Muscle of leg (tissue), 11 donors: ENCODE results near the gene RAD51C. TPM values are rescaled to one million over a fixed set of nuclear protein-coding genes. Genes with fewer than 3 reads are reported as not detected.
A peak's percentile ranks its signal among the peaks of the same experiment; 100 is the strongest.
"Not testable (repeated sequence)": the region's sequence is repeated elsewhere in the genome, so short reads cannot be mapped to it uniquely, and the experiment has no call there.

Source experiments
- DNase-seq: peaks from one replicate; pipeline ENCODE4 v3.0.0; 2013
- H3K27ac ChIP-seq: one replicate; pipeline ENCODE4 v1.5.1; 2013; ENCODE audit warnings: mild to moderate bottlenecking, low read length, control low read depth
- H3K27me3 ChIP-seq: one replicate; pipeline ENCODE4 v1.6.1; 2013; ENCODE audit warnings: low read length; ENCODE audit not compliant: control insufficient read depth, insufficient read depth
- H3K36me3 ChIP-seq: one replicate; pipeline ENCODE4 v1.6.1; 2013; ENCODE audit warnings: low read length; ENCODE audit not compliant: control insufficient read depth, insufficient read depth
- H3K4me1 ChIP-seq: one replicate; pipeline ENCODE4 v1.6.1; 2013; ENCODE audit warnings: low read length; ENCODE audit not compliant: control insufficient read depth, insufficient read depth
- H3K4me3 ChIP-seq: one replicate; pipeline ENCODE4 v1.5.1; 2013; ENCODE audit warnings: low read length, control low read depth
- H3K9me3 ChIP-seq: replicated peaks from 2 replicates; pipeline ENCODE4 v1.6.1; 2013; ENCODE audit warnings: low read depth, low read length; ENCODE audit not compliant: control insufficient read depth
- WGBS: methylation state at CpG from one replicate; pipeline ENCODE4 v1.1.5; 2013; ENCODE audit warnings: missing lambda C conversion rate; ENCODE audit not compliant: insufficient coverage; 5-methylcytosine and 5-hydroxymethylcytosine counted together
- polyA plus RNA-seq, 8 donors: library from polyadenylated mRNA; unstranded; fragments of 120-200 nt; gene quantifications; one replicate each; pipeline versions ENCODE4 v1.2.1 to v1.2.3, GENCODE V29; 2013; ENCODE audit warnings: inconsistent platforms in 1 of 8, low replicate concordance in 1 of 8; ENCODE audit not compliant: insufficient read length in 8 of 8, insufficient read depth in 1 of 8
- total RNA-seq: library from RNA; stranded (reverse); fragments of 120-200 nt; gene quantifications from one replicate; pipeline ENCODE4 v1.2.4, GENCODE V29; 2013

Gene RAD51C
- total and polyA plus RNA-seq, 9 donors = 24.6 to 33.3 (median 28.3) TPM

DNA sequence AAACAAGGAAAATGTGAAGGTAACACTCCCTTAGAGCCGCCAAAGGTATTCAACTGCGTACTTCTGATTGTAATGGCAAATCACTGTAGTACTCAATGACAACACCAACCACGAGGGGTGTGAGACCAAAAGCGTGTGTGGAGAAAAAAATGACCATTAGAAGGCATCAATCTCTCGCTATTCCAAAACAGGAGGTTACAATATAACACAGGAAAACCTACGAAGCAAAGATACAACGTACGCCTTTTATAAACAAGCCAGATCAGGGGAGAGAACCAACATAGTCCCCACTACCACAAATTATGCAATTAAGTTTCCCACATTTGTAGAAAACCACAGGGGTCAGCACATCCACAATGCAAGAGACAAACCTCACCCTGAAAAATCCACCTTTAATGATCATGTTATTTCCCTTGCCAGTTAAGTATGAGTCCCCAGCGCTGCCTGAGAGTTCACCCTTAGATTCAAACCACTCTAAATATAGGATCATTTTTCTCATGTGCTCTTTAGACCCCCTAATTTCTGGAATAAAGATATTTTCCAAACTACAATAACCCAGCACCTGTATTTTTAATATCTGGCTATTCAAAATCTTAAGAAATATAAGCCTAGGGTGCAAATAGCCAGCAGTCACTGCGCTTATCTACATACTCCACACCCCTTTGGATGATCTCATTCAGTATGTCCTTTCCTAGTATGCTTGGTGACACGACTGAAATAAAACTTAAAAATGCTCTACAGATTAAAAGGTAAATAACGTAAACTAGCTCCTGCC, 13.0 kb upstream of the RAD51C start:
- H3K4me3 ChIP-seq = no peak overlapping the region
- no peaks in the 10 kb centered on the region for H3K27me3 ChIP-seq
- H3K27ac ChIP-seq = no peak overlapping the region
- no peaks in the 10 kb centered on the region for H3K36me3 ChIP-seq
- no peaks in the 10 kb centered on the region for H3K4me1 ChIP-seq
- 75% methylated on average over 2 of the region's 12 CpGs for WGBS
- DNase-seq = no peak
- no peaks in the 10 kb centered on the region for H3K9me3 ChIP-seq

DNA sequence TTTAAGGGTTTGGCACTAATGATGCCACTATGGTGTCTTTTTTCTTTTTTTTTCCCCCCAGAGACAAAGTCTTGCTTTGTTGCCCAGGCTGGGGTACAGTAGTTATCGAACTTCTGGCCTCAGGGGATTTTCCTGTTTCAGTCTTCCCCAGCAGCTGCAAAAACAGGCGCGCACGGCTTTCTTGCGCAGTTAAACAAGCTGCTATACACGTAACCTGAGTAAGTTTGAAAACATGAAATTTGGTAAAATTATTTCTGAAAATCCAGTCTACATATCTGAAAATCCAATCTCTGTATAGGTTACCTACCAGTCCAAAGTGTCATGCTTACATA, 12.4 kb upstream of the RAD51C start:
- WGBS = no CpG with 5 or more reads among the region's 6 CpGs
- Histone ChIP-seq H3K4me1 (no peaks in the 10 kb centered on the region), H3K27ac (no peak overlapping the region), H3K27me3 (no peaks in the 10 kb centered on the region), H3K9me3 (no peaks in the 10 kb centered on the region), H3K36me3 (no peaks in the 10 kb centered on the region), H3K4me3 (no peak overlapping the region)
- no peak for DNase-seq

DNA sequence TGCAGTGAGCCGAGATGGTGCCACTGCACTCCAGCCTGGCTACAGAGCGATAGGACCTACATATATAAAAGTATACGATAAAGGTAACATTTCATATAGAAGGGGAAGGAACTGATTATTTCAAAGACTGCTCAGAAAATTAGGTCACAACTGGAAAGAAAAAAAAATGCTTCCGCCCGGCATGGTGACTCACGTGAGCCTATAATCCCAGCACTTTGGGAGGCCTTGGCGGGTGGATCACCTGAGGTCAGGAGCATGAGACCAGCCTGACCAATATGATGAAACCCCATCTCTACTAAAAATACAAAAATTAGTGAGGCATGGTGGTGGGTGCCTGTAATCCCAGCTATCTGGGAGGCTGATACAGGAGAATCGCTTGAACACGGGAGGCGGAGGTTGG, 8.4 kb upstream of the RAD51C start:
- H3K9me3 ChIP-seq = no peaks in the 10 kb centered on the region
- H3K4me1 ChIP-seq = no peaks in the 10 kb centered on the region
- 91% methylated on average over 4 of the region's 10 CpGs for WGBS
- no peak overlapping the region for H3K27ac ChIP-seq
- no peak for DNase-seq
- no peak overlapping the region for H3K4me3 ChIP-seq
- H3K27me3 ChIP-seq = no peaks in the 10 kb centered on the region
- H3K36me3 ChIP-seq = no peaks in the 10 kb centered on the region

DNA sequence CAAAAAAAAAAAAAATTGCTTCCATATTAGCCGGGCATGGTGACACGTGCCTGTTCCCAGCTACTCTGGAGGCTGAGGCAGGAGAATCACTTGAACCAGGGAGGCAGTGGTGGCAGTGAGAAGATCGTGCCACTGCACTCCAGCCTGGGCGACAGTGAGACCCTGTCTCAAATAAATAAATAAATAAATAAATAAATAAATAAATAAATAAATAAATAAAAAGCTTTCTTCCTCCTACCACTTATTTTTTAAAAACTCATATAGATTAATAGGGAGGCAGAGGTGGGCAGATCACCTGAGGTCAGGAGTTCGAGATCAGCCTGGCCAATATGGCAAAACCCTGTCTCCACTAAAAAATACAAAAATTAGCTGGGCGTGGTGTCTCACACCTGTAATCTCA, 7.9 kb upstream of the RAD51C start:
- no CpG with 5 or more reads among the region's 6 CpGs for WGBS
- H3K36me3 ChIP-seq, H3K27me3 ChIP-seq: not testable (repeated sequence)

DNA sequence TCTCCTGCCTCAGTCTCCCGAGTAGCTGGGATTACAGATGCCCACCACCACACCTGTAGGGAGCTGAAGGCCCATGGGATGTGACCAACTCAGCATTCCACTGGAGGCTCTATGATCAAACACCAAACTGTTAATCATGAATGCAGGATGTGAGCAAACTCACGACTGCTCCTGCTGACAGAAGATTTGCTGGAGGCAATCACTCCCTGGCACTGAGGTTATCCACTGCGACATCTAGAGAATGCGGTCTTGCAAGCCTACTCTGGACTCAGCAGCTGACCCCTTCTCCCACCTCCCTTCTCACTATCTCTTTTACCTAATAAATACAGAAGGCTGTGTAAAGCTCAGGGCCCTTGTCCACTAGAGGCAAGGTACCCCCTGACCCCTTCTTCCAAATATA, 5.4 kb upstream of the RAD51C start:
- Histone ChIP-seq H3K9me3 (peaks cover 2% of the 10 kb centered on the region), H3K4me3 (no peak overlapping the region), H3K27me3 (no peaks in the 10 kb centered on the region), H3K27ac (no peak overlapping the region), H3K4me1 (no peaks in the 10 kb centered on the region), H3K36me3 (no peaks in the 10 kb centered on the region)
- no peak for DNase-seq
- 68% methylated on average over 3 of the region's 4 CpGs for WGBS

More for the DNA sequence above, 7.9 kb upstream of the RAD51C start:
- not testable (repeated sequence) for H3K4me3 ChIP-seq, H3K27ac ChIP-seq, DNase-seq, H3K4me1 ChIP-seq, H3K9me3 ChIP-seq

DNA sequence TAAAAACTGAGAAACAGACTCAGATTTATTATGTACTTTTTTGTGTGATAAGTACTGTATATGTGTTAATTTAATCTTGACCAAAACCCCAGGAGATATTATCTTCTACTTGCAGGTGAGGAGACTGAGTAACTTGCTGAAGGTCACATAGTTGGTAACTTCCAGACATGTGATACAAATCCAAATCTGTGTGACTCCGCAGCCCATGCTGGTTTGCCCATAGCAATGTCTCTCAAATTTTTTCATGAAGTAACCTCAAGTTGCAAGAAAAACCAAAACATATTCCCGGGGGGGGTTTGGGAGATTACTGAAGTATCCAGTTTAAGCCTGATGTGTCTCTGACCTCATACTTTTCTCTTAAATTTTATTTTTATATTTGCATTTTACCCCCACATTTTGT, 3.9 kb upstream of the RAD51C start:
- H3K4me1 ChIP-seq = peaks cover 6% of the 10 kb centered on the region
- H3K4me3 ChIP-seq = no peak overlapping the region
- H3K9me3 ChIP-seq = peaks cover 2% of the 10 kb centered on the region
- H3K27me3 ChIP-seq = no peaks in the 10 kb centered on the region
- no CpG with 5 or more reads among the region's 2 CpGs for WGBS
- no peaks in the 10 kb centered on the region for H3K36me3 ChIP-seq
- H3K27ac ChIP-seq = no peak overlapping the region
- no peak for DNase-seq

DNA sequence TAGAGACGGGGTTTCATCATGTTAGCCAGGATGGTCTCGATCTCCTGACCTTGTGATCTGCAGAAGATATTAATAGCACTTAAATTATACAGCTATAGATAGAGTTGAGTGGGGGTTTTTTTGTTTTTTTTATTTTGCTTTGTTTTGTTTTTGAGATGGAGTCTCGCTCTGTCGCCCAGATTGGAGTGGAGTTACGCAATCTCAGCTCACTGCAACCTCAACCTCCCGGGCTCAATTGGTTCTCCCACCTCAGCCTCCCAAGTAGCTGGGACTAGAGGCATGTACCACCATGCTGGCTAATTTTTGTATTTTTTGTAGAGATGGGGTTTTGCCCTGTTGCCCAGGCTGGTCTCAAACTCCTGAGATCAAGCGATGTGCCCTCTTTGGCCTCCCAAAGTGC, 2.4 kb upstream of the RAD51C start:
- WGBS = 100% methylated on average over 1 of the region's 7 CpGs

DNA sequence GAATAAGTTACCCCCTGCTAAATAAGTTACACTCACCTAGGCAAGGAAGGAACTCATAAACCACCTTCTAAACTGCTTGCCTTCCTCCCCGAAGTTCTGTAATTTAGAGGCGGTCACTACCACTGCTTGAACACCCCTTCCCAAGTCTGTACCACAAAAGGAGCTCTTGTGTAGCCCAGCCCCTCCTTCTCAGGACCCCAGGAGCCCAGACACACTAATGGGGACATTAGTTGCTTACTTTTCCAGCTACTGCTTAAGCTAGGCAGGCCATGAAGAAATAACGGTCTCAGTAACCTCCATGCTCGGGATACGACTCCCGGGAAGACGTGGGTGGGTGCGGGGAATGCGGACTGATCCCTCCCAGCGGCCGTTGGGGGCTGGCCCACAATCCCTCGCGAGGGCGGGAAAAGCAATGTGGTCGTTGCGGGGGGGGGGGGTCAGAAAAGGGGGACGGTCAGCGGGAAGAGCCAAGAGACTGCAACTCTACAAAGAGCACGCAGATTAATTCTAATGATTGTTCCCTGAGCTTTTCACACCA, 632 bp upstream of the RAD51C start, which contains the start of gene TEX14:
TEX14 (minus strand) TSS at position 345 of the 538 bp plus-strand sequence. CDS start 40,044 bp downstream, outside the sequence.
- Histone ChIP-seq H3K27ac (peak within 1 kb of the TSS; percentile 95), H3K36me3 (no peaks in the 10 kb centered on the region), H3K27me3 (no peaks in the 10 kb centered on the region), H3K4me3 (peak within 1 kb of the TSS; percentile 74), H3K4me1 (peaks cover 6% of the 10 kb centered on the region), H3K9me3 (peaks cover 2% of the 10 kb centered on the region)
- no peak for DNase-seq
- 81% methylated on average over 12 of the region's 19 CpGs for WGBS

More for the DNA sequence above, 2.4 kb upstream of the RAD51C start:
- not testable (repeated sequence) for DNase-seq, H3K27ac ChIP-seq, H3K4me1 ChIP-seq, H3K36me3 ChIP-seq, H3K9me3 ChIP-seq, H3K4me3 ChIP-seq, H3K27me3 ChIP-seq

DNA sequence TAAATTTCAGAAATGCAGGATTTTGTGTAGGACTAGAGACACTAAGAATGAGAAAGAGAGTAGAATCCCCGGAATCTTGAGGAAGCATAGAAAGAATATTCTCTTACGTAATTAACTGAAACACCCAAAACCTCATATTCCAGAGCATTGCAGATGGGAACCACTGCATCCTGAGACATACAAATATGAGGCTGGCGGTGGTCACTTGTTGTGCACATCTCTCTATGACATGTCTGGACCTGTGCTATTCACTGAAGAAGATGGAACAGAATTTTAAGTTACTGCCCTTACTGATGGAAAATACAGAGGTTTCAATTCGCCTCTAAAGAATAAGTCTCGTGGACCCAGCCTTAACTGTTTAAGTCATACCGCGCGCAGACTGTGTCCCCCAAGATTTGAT, 806 bp downstream of the RAD51C start:
- H3K9me3 ChIP-seq = peaks cover 2% of the 10 kb centered on the region
- peak overlapping the region; percentile 95 for H3K27ac ChIP-seq
- no peak for DNase-seq
- WGBS = 56% methylated on average over 3 of the region's 8 CpGs
- H3K36me3 ChIP-seq = no peaks in the 10 kb centered on the region
- no peaks in the 10 kb centered on the region for H3K27me3 ChIP-seq
- H3K4me1 ChIP-seq = peaks cover 6% of the 10 kb centered on the region
- H3K4me3 ChIP-seq = peak overlapping the region; percentile 74

DNA sequence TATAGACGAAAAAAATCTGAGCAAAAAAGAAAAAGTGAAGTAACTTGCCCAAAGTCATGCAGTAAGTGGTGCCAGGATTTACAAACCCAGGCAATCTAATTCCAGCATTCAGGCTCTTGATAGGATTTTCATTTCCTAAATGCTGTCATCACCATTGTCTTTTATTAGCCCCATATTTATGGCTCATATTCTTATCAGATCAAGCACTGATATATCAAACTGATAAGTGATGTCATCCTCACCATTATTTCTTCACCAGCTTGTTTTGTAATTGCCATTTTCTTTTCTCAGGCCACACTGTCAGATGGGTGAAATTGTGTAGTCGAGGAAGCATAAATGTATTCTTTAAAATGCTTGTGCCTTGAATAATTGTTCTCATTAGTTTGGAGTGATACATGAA, 1.3 kb downstream of the RAD51C start:
- Histone ChIP-seq H3K4me3 (no peak overlapping the region), H3K27ac (no peak overlapping the region), H3K4me1 (peaks cover 6% of the 10 kb centered on the region), H3K36me3 (no peaks in the 10 kb centered on the region), H3K27me3 (no peaks in the 10 kb centered on the region), H3K9me3 (peaks cover 2% of the 10 kb centered on the region)
- 71% methylated on average over 1 of the region's 2 CpGs for WGBS
- DNase-seq = no peak
